Stimulated activated naive CD4-positive, alpha-beta T cell treated with Interleukin-2 at 50 U/mL for 16 hours (primary cell): Measurements from ENCODE around the gene ZFP28.

Experiments
- DNase-seq: peaks from one replicate; lab custom pipeline; 2025; lab: John Stamatoyannopoulos, UW

Gene ZFP28

DNA sequence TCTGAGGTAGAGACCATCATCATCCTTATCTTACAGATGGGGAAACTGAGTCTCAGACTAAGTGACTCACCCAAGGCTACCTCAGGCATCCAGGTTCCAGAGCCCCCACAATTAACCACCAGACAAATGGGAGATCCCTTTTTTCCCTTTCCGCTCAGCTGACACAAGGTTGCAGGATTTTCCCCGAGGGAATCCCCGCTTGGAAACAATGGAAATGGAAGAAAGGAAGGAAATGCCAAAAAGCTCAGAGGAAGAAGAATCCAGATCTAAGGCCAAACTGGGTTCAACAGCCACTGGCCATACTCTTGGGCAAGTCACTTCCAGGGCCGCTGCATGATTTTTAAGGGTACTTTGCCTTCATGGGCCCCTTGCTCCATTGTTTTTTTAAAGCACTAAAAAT, 57.9 kb downstream of the ZFP28 start:
- DNase-seq: no peak

DNA sequence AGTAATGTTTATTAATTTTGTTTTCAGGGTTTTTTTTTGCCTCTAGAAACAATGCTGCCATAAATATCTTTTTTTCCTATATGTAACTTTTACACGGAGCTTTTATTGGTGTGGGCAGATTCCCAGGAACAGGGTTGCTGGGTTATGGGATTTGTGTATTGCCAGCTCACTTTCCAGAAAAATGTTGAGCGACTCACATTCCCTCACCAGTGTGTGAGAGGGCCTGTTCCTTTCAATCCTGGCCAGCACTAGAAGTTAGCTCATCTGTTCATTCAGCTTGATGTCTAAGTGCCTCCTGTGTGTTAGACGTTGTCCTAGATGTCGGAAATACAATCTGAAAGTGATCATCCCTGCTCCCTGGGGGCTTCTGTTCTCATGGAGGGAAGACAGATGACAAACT, 58.9 kb downstream of the ZFP28 start:
- DNase-seq: no peak

DNA sequence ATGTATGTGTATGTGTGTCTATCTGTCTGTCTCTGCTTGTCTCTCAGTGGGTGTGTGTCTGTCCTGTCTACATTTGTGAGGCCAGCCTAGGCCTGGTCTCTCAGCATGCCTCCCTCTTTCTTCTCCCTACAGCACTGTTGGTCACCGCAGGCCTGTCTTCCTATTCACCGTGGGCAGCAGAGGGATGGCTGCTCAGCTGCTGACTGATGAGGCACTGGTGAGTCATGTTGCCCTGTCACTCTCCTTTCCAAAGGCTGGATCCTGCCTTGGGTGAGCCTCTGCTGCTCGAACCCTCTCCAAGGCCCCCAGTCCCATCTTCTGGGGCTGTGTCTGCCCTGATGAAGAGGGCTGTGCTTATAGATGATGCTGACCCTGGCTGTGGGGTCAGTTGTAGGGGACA, 62.6 kb downstream of the ZFP28 start:
- DNase-seq: no peak

DNA sequence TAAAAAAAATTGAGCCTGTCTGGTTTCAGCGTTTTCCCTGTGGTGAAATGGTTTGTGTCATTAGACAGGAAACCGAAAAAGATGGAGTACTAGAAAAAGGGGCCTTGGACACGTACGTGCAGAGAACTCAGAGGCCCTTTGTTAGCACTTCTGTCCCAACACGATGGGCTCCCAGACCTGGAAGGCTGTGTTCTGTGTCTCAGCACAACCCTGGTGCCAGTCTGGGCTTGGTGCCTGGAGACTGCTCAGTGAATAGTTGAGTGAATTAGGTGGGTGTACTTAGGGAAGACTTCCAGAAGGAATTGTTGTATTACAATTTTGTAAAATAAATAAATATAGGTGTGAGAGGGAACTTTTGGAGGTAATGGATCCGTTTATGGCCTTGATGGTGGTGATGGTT, 65.1 kb downstream of the ZFP28 start:
- no peak for DNase-seq
